AG09319 (cell line): Measurements from ENCODE around the gene CTNNA3.

Source experiments
- DNase-seq: peaks from one replicate; pipeline ENCODE4 v3.0.0-alpha.2; 2010; ENCODE audit warnings: low read depth; ENCODE audit errors: extremely low read depth
- CTCF ChIP-seq: IDR thresholded peaks from 2 replicates; pipeline ENCODE4 v1.5.1; 2011; ENCODE audit warnings: low read depth, mild to moderate bottlenecking, inconsistent platforms, low read length, moderate library complexity

The CTNNA3 gene

GRCh38 chr10:66277481-66277880, 1418.5 kb downstream of the CTNNA3 start:
- DNase-seq = no peak
- no peak for TF ChIP-seq CTCF

GRCh38 chr10:66273966-66274519, 1422.0 kb downstream of the CTNNA3 start:
- no peak for DNase-seq
- TF ChIP-seq CTCF = no peak

- no peak for TF ChIP-seq CTCF
- no peak for DNase-seq
Observed at GRCh38 chr10:66265398-66265797, 1430.6 kb downstream of the CTNNA3 start.

GRCh38 chr10:66259836-66260235, 1436.2 kb downstream of the CTNNA3 start:
- no peak for DNase-seq
- TF ChIP-seq CTCF = no peak

- TF ChIP-seq CTCF = no peak
- no peak for DNase-seq
Observed at GRCh38 chr10:66258693-66259092, 1437.3 kb downstream of the CTNNA3 start.

- TF ChIP-seq CTCF = no peak
- no peak for DNase-seq
Observed at GRCh38 chr10:66257801-66258200, 1438.2 kb downstream of the CTNNA3 start.

GRCh38 chr10:66252986-66253385, 1443.0 kb downstream of the CTNNA3 start:
- TF ChIP-seq CTCF = no peak
- DNase-seq = no peak
